Measurements from ENCODE around the gene SCAPER. TPM values are rescaled to one million over a fixed set of nuclear protein-coding genes. Genes with fewer than 3 reads are reported as not detected.

The SCAPER gene
- total RNA-seq, 6 donors from 2014 or later = 14.4 to 67.1 (median 27.6) TPM

DNA sequence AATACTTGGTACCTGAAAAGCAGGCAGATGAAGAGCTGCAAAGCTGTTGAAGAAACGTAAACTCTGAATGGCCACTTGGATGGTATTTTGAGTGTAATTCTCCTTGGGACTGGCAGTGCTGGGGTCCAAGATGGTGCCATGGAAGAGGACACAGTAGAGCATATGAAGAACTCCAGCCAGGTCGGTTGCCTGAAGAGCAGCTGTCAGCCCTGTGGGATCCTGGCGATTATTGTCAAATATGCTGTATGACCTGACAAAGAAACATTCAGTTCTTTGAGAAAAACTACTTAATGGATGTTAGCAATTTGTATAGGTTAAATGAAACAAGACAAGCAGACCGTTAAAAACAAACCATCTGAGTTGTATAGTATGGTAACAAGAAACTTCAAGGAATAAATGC is 523.8 kb downstream of the SCAPER start:
- ATAC-seq (ENCODE audit: low FRiP score in 2 of 2) = no peak
- no peaks in the 10 kb centered on the region for H3K27me3 ChIP-seq
- WGBS, 2 donors = 97 to 98% methylated on average over 4 of the region's 4 CpGs
- H3K27ac ChIP-seq = no peak overlapping the region
- no peaks in the 10 kb centered on the region for H3K4me1 ChIP-seq
- no peak for DNase-seq
- no peak overlapping the region for H3K4me3 ChIP-seq
- peaks cover 0 to 6% (median 0%) of the 10 kb centered on the region in 4 donors for H3K36me3 ChIP-seq
- TF ChIP-seq POLR2AphosphoS5 (IDR thresholded peaks at IDR 0.05) = no peak
- TF ChIP-seq POLR2A (IDR thresholded peaks at IDR 0.05) = no peak
- TF ChIP-seq EP300 (IDR thresholded peaks at IDR 0.05) = no peak
- TF ChIP-seq CTCF (IDR thresholded peaks at IDR 0.05) = no peak
- no peaks in the 10 kb centered on the region for H3K9me3 ChIP-seq

DNA sequence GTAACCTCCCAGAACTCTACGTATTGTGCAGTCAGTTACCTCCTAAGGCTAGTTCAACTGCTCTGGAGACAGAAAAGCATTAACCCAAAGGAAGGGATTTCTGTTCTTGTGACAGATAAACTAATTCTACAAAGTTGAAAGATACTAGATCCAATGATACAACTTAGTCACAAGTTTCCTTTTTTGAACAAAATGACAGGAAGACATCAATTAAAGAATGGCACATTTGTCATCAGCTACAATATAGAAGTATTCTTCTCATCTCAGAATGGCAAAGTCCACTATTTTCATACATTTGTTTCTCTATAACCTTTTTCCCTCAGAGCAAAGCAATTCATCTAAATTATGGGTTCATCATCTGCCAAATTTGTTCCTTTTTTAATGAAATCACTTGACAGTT is 524.9 kb downstream of the SCAPER start:
- ATAC-seq (ENCODE audit: low FRiP score in 2 of 2) (no peak), DNase-seq (no peak)
- H3K4me3 ChIP-seq = no peak overlapping the region
- WGBS, 2 donors = 100% methylated on average over 1 of the region's 1 CpG
- peaks cover 0 to 6% (median 2%) of the 10 kb centered on the region in 4 donors for H3K36me3 ChIP-seq
- H3K9me3 ChIP-seq = no peaks in the 10 kb centered on the region
- H3K4me1 ChIP-seq = no peaks in the 10 kb centered on the region
- no peak for TF ChIP-seq POLR2A (IDR thresholded peaks at IDR 0.05)
- TF ChIP-seq EP300 (IDR thresholded peaks at IDR 0.05) = no peak
- no peak for TF ChIP-seq POLR2AphosphoS5 (IDR thresholded peaks at IDR 0.05)
- TF ChIP-seq CTCF (IDR thresholded peaks at IDR 0.05) = no peak
- H3K27me3 ChIP-seq = no peaks in the 10 kb centered on the region
- H3K27ac ChIP-seq = no peak overlapping the region

GRCh38 chr15:76378691-76379090 is 526.4 kb downstream of the SCAPER start:
- DNase-seq (no peak), ATAC-seq (ENCODE audit: low FRiP score in 2 of 2) (no peak)
- peaks cover 0 to 8% (median 3%) of the 10 kb centered on the region in 4 donors for H3K36me3 ChIP-seq
- no peak overlapping the region for H3K27ac ChIP-seq
- no peaks in the 10 kb centered on the region for H3K27me3 ChIP-seq
- H3K4me1 ChIP-seq = no peaks in the 10 kb centered on the region
- no peaks in the 10 kb centered on the region for H3K9me3 ChIP-seq
- no peak for TF ChIP-seq POLR2AphosphoS5 (IDR thresholded peaks at IDR 0.05)
- TF ChIP-seq POLR2A (IDR thresholded peaks at IDR 0.05) = no peak
- TF ChIP-seq EP300 (IDR thresholded peaks at IDR 0.05) = no peak
- no peak for TF ChIP-seq CTCF (IDR thresholded peaks at IDR 0.05)
- 96 to 100% methylated on average over 1 of the region's 1 CpG for WGBS, 2 donors
- H3K4me3 ChIP-seq = no peak overlapping the region

DNA sequence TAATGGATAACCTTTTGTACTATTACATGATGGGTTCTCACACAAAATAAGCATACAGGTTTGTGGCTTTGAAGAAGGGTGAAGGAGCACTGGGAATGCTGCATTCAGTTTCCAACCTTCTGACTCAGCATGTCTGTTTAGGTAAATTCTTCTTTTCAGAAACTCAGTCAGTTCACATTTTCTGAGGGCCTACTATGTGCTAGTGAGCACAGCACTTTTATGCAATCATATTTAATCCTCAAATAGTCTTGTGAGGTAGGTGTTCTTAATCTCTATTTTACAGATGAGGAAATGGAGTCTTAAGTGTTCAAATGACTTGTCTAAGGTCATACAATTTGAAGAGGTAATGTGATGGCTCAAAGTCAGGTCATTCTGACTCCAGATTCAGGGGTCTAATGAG is 527.4 kb downstream of the SCAPER start:
- H3K27ac ChIP-seq = no peak overlapping the region
- DNase-seq (no peak), ATAC-seq (ENCODE audit: low FRiP score in 2 of 2) (no peak)
- H3K4me1 ChIP-seq = no peaks in the 10 kb centered on the region
- no peaks in the 10 kb centered on the region for H3K9me3 ChIP-seq
- H3K36me3 ChIP-seq = peaks cover 0 to 11% (median 5%) of the 10 kb centered on the region in 4 donors
- no peak overlapping the region for H3K4me3 ChIP-seq
- TF ChIP-seq EP300 (IDR thresholded peaks at IDR 0.05) = no peak
- TF ChIP-seq CTCF (IDR thresholded peaks at IDR 0.05) = no peak
- TF ChIP-seq POLR2A (IDR thresholded peaks at IDR 0.05) = no peak
- TF ChIP-seq POLR2AphosphoS5 (IDR thresholded peaks at IDR 0.05) = no peak
- H3K27me3 ChIP-seq = no peaks in the 10 kb centered on the region

- H3K4me1 ChIP-seq = no peaks in the 10 kb centered on the region
- no peaks in the 10 kb centered on the region for H3K27me3 ChIP-seq
- no peak overlapping the region for H3K4me3 ChIP-seq
- DNase-seq (no peak), ATAC-seq (ENCODE audit: low FRiP score in 2 of 2) (no peak)
- no peak overlapping the region for H3K27ac ChIP-seq
- no peaks in the 10 kb centered on the region for H3K9me3 ChIP-seq
- no peak for TF ChIP-seq CTCF (IDR thresholded peaks at IDR 0.05)
- TF ChIP-seq POLR2A (IDR thresholded peaks at IDR 0.05) = no peak
- TF ChIP-seq EP300 (IDR thresholded peaks at IDR 0.05) = no peak
- TF ChIP-seq POLR2AphosphoS5 (IDR thresholded peaks at IDR 0.05) = no peak
- H3K36me3 ChIP-seq = peaks cover 0 to 17% (median 5%) of the 10 kb centered on the region in 4 donors
- 72 to 75% methylated on average over 2 of the region's 2 CpGs for WGBS, 2 donors
Observed at GRCh38 chr15:76377217-76377616, 527.9 kb downstream of the SCAPER start.

Measured in upper lobe of left lung (tissue), 6 donors.